Measurements from ENCODE around the gene PSORS1C1. TPM values are rescaled to one million over a fixed set of nuclear protein-coding genes. Genes with fewer than 3 reads are reported as not detected.

Gene PSORS1C1
- total RNA-seq, 1 experiment from 2014 or later: 0.48 TPM

GRCh38 chr6:31144970-31145340, 30.4 kb downstream of the PSORS1C1 start:
- WGBS (ENCODE audit: extremely low coverage, insufficient read length, low lambda C conversion rate): no CpG with 5 or more reads among the region's 11 CpGs
- no peak overlapping the region for H2BK120ac ChIP-seq (ENCODE audit: low read depth, low read length, poor library complexity, severe bottlenecking)
- no peak overlapping the region for H3K14ac ChIP-seq (ENCODE audit: insufficient read depth, low read length)
- TF ChIP-seq CTCF (conservative IDR thresholded peaks at IDR 0.05): no peak
- H3K9ac ChIP-seq (ENCODE audit: extremely low read depth, insufficient read length, low read length): no peak overlapping the region
- no peak overlapping the region for H3K4me2 ChIP-seq (ENCODE audit: insufficient read depth, insufficient read length, low read length)
- no peaks in the 10 kb centered on the region for H3K9me3 ChIP-seq (ENCODE audit: control insufficient read depth, low read depth, low read length)
- no peak overlapping the region for H2AFZ ChIP-seq (ENCODE audit: low read length)
- no peaks in the 10 kb centered on the region for H3K79me1 ChIP-seq (ENCODE audit: insufficient read depth, low read depth, low read length, poor library complexity, severe bottlenecking)
- no peak overlapping the region for H3K18ac ChIP-seq (ENCODE audit: insufficient read length, low read depth, low read length)
- H3K56ac ChIP-seq (ENCODE audit: insufficient read length, low read depth, low read length): no peak overlapping the region
- H4K5ac ChIP-seq (ENCODE audit: insufficient read length, low read depth, low read length): no peak overlapping the region
- Mint-ChIP-seq H3K4me1 (peaks cover 22 to 24% of the 10 kb centered on the region in 2 experiments), H3K9me3 (no peaks in the 10 kb centered on the region), H3K4me3 (no peak overlapping the region), H3K27ac (no peak overlapping the region), H3K36me3 (ENCODE audit: insufficient read depth in 1 of 3, low read depth in 3 of 3) (peaks cover 25 to 62% (median 59%) of the 10 kb centered on the region in 3 experiments), H3K27me3 (ENCODE audit: low read depth) (no peaks in the 10 kb centered on the region; the same call in 1 of the 2 replicates)
- no peak overlapping the region for H4K8ac ChIP-seq (replicated peaks; ENCODE audit: insufficient read length, low read depth, low read length)
- H3K23ac ChIP-seq (ENCODE audit: insufficient read length, low read depth, low read length): no peak overlapping the region
- no peaks in the 10 kb centered on the region for H3K79me2 ChIP-seq (ENCODE audit: insufficient read depth, low read length)
- no peak overlapping the region for H3K27ac ChIP-seq (ENCODE audit: insufficient read length, low read depth, low read length)
- H3K4me1 ChIP-seq (ENCODE audit: insufficient read depth, low read length): no peaks in the 10 kb centered on the region
- no peaks in the 10 kb centered on the region for H3K23me2 ChIP-seq (ENCODE audit: insufficient read length, low read depth, low read length, poor library complexity, severe bottlenecking)
- H3K4ac ChIP-seq (ENCODE audit: low read depth, low read length): no peak overlapping the region
- no peak overlapping the region for H2BK5ac ChIP-seq (ENCODE audit: insufficient read length, low read length)
- H2AK5ac ChIP-seq (ENCODE audit: insufficient read length, low read length): no peak overlapping the region
- no peaks in the 10 kb centered on the region for H4K20me1 ChIP-seq (ENCODE audit: control insufficient read depth, insufficient read depth, insufficient read length)
- H2BK15ac ChIP-seq (ENCODE audit: low read depth, low read length): no peak overlapping the region
- no peak for DNase-seq
- no peak overlapping the region for H4K91ac ChIP-seq (ENCODE audit: insufficient read length, low read depth, low read length)
- H3K27me3 ChIP-seq (ENCODE audit: insufficient read depth, low read length): no peaks in the 10 kb centered on the region
- no peak overlapping the region for H3T11ph ChIP-seq (ENCODE audit: low read length)
- H2BK12ac ChIP-seq (ENCODE audit: insufficient read length, low read depth, low read length): no peak overlapping the region
- H2BK20ac ChIP-seq (ENCODE audit: low read depth, low read length, poor library complexity, severe bottlenecking): no peak overlapping the region
